ENCODE data around the gene PNMT. TPM values are rescaled to one million over a fixed set of nuclear protein-coding genes. Genes with fewer than 3 reads are reported as not detected.
A peak's percentile ranks its signal among the peaks of the same experiment; 100 is the strongest.

The PNMT gene
- total and polyA plus RNA-seq, 2 of the 13 experiments (the other 11 are each of a cell fraction or from before 2014, with no cell fraction given) = 0.25 TPM; not detected in 1

GRCh38 chr17:39653662-39654331 is 14.5 kb upstream of the PNMT start (continued):
- no peak for TF ChIP-seq ZNF749 (CRISPR knock-in tag; IDR thresholded peaks at IDR 0.05; ENCODE audit: borderline replicate concordance)
- peak; percentile 59 for TF ChIP-seq STAG1 (CRISPR knock-in tag; IDR thresholded peaks at IDR 0.05)
- TF ChIP-seq, protein P1, sequence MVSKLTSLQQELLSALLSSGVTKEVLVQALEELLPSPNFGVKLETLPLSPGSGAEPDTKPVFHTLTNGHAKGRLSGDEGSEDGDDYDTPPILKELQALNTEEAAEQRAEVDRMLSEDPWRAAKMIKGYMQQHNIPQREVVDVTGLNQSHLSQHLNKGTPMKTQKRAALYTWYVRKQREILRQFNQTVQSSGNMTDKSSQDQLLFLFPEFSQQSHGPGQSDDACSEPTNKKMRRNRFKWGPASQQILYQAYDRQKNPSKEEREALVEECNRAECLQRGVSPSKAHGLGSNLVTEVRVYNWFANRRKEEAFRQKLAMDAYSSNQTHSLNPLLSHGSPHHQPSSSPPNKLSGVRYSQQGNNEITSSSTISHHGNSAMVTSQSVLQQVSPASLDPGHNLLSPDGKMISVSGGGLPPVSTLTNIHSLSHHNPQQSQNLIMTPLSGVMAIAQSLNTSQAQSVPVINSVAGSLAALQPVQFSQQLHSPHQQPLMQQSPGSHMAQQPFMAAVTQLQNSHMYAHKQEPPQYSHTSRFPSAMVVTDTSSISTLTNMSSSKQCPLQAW (CRISPR knock-in tag; IDR thresholded peaks at IDR 0.05) = peak; percentile 67
- TF ChIP-seq SYNCRIP (IDR thresholded peaks at IDR 0.05; ENCODE audit: insufficient read depth, low read depth, low read length) = no peak
- no peak for TF ChIP-seq ZNF547 (CRISPR knock-in tag; IDR thresholded peaks at IDR 0.05)
- no peak for TF ChIP-seq SAFB2 (CRISPR knock-in tag; IDR thresholded peaks at IDR 0.05; ENCODE audit: borderline replicate concordance, low read depth)
- TF ChIP-seq, protein P2, sequence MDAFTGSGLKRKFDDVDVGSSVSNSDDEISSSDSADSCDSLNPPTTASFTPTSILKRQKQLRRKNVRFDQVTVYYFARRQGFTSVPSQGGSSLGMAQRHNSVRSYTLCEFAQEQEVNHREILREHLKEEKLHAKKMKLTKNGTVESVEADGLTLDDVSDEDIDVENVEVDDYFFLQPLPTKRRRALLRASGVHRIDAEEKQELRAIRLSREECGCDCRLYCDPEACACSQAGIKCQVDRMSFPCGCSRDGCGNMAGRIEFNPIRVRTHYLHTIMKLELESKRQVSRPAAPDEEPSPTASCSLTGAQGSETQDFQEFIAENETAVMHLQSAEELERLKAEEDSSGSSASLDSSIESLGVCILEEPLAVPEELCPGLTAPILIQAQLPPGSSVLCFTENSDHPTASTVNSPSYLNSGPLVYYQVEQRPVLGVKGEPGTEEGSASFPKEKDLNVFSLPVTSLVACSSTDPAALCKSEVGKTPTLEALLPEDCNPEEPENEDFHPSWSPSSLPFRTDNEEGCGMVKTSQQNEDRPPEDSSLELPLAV (CRISPR knock-in tag; conservative IDR thresholded peaks at IDR 0.05; ENCODE audit: low read depth) = no peak
- peak; percentile 72 for TF ChIP-seq SAP130 (CRISPR knock-in tag; IDR thresholded peaks at IDR 0.05; ENCODE audit: low read depth)
- no peak; the same call in 1 of the 2 replicates for TF ChIP-seq SOX13 (IDR thresholded peaks at IDR 0.05)
- TF ChIP-seq SOX13 (CRISPR knock-in tag; conservative IDR thresholded peaks at IDR 0.05 in 1 of 2, IDR thresholded peaks at IDR 0.05 in 1 of 2) = peak in 1 of 2 experiments; percentile 70; a peak in 2 of 4 replicates
- TF ChIP-seq MXD3 (CRISPR knock-in tag; IDR thresholded peaks at IDR 0.05) = no peak
- TF ChIP-seq AKAP8 (CRISPR knock-in tag; IDR thresholded peaks at IDR 0.05) = no peak
- TF ChIP-seq, protein P3, sequence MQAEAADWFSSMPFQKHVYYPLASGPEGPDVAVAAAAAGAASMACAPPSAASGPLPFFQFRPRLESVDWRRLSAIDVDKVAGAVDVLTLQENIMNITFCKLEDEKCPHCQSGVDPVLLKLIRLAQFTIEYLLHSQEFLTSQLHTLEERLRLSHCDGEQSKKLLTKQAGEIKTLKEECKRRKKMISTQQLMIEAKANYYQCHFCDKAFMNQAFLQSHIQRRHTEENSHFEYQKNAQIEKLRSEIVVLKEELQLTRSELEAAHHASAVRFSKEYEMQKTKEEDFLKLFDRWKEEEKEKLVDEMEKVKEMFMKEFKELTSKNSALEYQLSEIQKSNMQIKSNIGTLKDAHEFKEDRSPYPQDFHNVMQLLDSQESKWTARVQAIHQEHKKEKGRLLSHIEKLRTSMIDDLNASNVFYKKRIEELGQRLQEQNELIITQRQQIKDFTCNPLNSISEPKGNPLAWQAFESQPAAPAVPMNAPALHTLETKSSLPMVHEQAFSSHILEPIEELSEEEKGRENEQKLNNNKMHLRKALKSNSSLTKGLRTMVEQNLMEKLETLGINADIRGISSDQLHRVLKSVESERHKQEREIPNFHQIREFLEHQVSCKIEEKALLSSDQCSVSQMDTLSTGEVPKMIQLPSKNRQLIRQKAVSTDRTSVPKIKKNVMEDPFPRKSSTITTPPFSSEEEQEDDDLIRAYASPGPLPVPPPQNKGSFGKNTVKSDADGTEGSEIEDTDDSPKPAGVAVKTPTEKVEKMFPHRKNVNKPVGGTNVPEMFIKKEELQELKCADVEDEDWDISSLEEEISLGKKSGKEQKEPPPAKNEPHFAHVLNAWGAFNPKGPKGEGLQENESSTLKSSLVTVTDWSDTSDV (CRISPR knock-in tag; IDR thresholded peaks at IDR 0.05) = no peak
- no peak for TF ChIP-seq ZNF558 (CRISPR knock-in tag; IDR thresholded peaks at IDR 0.05; ENCODE audit: borderline replicate concordance)
- peak; percentile 76 for TF ChIP-seq RAD21 (CRISPR knock-in tag; IDR thresholded peaks at IDR 0.05)
- no peak for TF ChIP-seq SUZ12 (IDR thresholded peaks at IDR 0.05; ENCODE audit: low read depth, low read length)
- no peak for TF ChIP-seq NFIC (IDR thresholded peaks at IDR 0.05; ENCODE audit: low read length)
- 0 out of 2 replicates have a peak, but pooled peaks have one; percentile 26 for TF ChIP-seq ZKSCAN8 (CRISPR knock-in tag; IDR thresholded peaks at IDR 0.05; ENCODE audit: borderline replicate concordance)
- no peak; the same call in 1 of the 2 replicates for TF ChIP-seq ZBTB26 (CRISPR knock-in tag; IDR thresholded peaks at IDR 0.05; ENCODE audit: borderline replicate concordance)
- TF ChIP-seq ZNF747 (CRISPR knock-in tag; IDR thresholded peaks at IDR 0.05; ENCODE audit: borderline replicate concordance) = no peak
- TF ChIP-seq SALL1 (CRISPR knock-in tag; IDR thresholded peaks at IDR 0.05) = peak; percentile 72
- TF ChIP-seq ZBTB7B (CRISPR knock-in tag; IDR thresholded peaks at IDR 0.05) = peak; percentile 54; the same call in 1 of the 2 replicates
